Endothelial cell (in vitro differentiated cells): Measurements from ENCODE around the gene CTBP2. TPM values are rescaled to one million over a fixed set of nuclear protein-coding genes. Genes with fewer than 3 reads are reported as not detected.
"Not testable (repeated sequence)": the region's sequence is repeated elsewhere in the genome, so short reads cannot be mapped to it uniquely, and the experiment has no call there.

ENCODE experiments used
- DNase-seq: peaks from one replicate; pipeline ENCODE4 v3.0.0; 2021; ENCODE audit warnings: low spot score
- H3K27ac Mint-ChIP-seq: one replicate; pipeline ENCODE4 v1.8.0; 2021; ENCODE audit warnings: mixed read lengths, inconsistent platforms; ENCODE audit not compliant: unreplicated experiment
- H3K27me3 Mint-ChIP-seq: one replicate; pipeline ENCODE4 v1.8.0; 2021; ENCODE audit warnings: mild to moderate bottlenecking, moderate library complexity, mixed read lengths, inconsistent platforms; ENCODE audit not compliant: unreplicated experiment
- H3K36me3 Mint-ChIP-seq: one replicate; pipeline ENCODE4 v1.8.0; 2021; ENCODE audit warnings: mild to moderate bottlenecking, low read depth, mixed read lengths, inconsistent platforms; ENCODE audit not compliant: unreplicated experiment
- H3K4me1 Mint-ChIP-seq: one replicate; pipeline ENCODE4 v1.8.0; 2021; ENCODE audit warnings: mild to moderate bottlenecking, mixed read lengths, inconsistent platforms; ENCODE audit not compliant: unreplicated experiment
- H3K4me3 Mint-ChIP-seq: one replicate; pipeline ENCODE4 v1.8.0; 2021; ENCODE audit warnings: mild to moderate bottlenecking, mixed read lengths, inconsistent platforms; ENCODE audit not compliant: unreplicated experiment
- H3K9me3 Mint-ChIP-seq: one replicate; pipeline ENCODE4 v1.8.0; 2021; ENCODE audit warnings: mixed read lengths, inconsistent platforms; ENCODE audit not compliant: unreplicated experiment
- total RNA-seq: library from RNA; stranded (reverse); fragmentation: NEBNext Ultra II Directional; extraction: Animal tissue kit (Norgen Biotek cat#: 25700); gene quantifications from one replicate; pipeline ENCODE4 v1.2.1, GENCODE V29; 2021; ENCODE audit not compliant: unreplicated experiment
- TF ChIP-seq, protein P1 (sequence below): fragments of 200-600 bp; sonication (generic); IDR thresholded peaks from one replicate; pipeline ENCODE4 v1.5.0; 2021; ENCODE audit warnings: antibody characterized with exemption; ENCODE audit not compliant: unreplicated experiment

The CTBP2 gene
- total RNA-seq, 1 donor from 2014 or later, result 145 TPM

DNA sequence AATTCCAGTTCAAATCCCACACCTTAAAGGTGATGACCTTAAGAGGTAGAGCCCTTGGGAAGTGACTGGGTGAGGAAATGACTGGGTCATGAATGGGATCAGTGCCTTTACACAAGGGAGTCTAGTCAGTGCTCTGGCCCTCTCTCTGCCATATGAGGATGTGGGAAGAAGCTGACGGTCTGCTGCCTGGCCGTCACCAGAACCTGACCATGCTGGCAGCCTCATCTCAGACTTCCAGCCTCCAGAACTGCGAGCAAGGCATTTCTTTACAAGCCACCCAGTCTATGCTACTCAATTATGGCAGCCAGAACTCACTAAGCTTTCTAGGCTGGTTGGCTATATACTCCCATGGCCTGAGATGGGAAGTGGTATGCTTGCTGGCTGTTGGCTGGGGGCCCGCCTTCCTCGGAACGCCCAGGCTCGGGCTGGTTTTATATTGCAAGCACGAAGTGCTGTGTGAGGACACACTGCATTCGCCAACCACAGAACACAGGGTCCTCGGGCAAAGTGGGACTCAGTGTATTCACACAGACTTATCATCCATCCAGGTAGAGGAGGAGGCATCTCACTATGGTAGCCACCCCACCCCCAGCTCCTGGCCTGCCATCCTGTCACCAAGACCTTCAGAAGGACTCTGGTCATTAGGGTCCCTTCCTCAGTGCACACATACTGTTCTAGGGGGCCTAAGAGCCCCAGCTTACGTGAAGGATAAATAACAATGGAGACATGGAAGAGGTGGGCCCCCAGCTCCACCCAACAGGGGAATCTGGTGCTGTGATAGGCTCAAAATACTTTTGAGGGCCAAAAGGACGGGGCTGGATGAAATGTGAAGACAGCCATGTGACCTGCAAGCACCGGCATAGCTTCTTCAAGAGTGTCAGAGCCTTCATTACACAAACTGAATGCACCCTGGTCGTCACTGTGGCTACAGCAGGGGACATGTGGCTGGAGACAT lies 169.4 kb downstream of the CTBP2 start:
- H3K36me3 Mint-ChIP-seq, result peaks cover 44% of the 10 kb centered on the region
- H3K27ac Mint-ChIP-seq, result no peak overlapping the region
- H3K9me3 Mint-ChIP-seq, result no peaks in the 10 kb centered on the region

DNA sequence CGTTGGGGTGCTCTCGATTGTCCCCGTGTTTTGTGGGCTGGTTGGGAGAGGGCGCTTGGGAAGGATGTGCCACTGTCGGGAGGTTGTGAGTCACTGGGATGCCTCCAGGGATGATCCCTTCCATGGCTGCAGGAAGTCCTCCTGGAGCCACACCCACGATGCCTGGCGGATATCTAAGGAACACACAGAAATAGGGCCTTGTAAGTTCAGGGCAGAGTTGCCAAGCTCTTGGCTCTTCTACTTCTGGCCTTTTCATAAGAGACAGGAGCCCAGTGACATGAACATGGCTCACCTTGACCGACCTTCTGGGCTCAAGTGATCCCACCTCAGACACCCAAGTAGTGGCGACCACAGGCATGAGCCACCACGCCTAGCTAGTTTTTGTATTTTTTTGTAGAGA lies 170.8 kb downstream of the CTBP2 start:
- H3K36me3 Mint-ChIP-seq, result peaks cover 44% of the 10 kb centered on the region
- no peak overlapping the region for H3K27ac Mint-ChIP-seq
- H3K4me1 Mint-ChIP-seq, result no peaks in the 10 kb centered on the region
- TF ChIP-seq, protein P1, sequence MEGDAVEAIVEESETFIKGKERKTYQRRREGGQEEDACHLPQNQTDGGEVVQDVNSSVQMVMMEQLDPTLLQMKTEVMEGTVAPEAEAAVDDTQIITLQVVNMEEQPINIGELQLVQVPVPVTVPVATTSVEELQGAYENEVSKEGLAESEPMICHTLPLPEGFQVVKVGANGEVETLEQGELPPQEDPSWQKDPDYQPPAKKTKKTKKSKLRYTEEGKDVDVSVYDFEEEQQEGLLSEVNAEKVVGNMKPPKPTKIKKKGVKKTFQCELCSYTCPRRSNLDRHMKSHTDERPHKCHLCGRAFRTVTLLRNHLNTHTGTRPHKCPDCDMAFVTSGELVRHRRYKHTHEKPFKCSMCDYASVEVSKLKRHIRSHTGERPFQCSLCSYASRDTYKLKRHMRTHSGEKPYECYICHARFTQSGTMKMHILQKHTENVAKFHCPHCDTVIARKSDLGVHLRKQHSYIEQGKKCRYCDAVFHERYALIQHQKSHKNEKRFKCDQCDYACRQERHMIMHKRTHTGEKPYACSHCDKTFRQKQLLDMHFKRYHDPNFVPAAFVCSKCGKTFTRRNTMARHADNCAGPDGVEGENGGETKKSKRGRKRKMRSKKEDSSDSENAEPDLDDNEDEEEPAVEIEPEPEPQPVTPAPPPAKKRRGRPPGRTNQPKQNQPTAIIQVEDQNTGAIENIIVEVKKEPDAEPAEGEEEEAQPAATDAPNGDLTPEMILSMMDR, result no peak
- H3K4me3 Mint-ChIP-seq, result no peak overlapping the region
- DNase-seq, result no peak
- H3K27me3 Mint-ChIP-seq, result peaks cover 30% of the 10 kb centered on the region
- no peaks in the 10 kb centered on the region for H3K9me3 Mint-ChIP-seq

More for the DNA sequence above, 169.4 kb downstream of the CTBP2 start:
- DNase-seq, result no peak
- TF ChIP-seq, protein P1, result no peak
- H3K4me3 Mint-ChIP-seq, result peak overlapping the region; percentile 42
- no peaks in the 10 kb centered on the region for H3K4me1 Mint-ChIP-seq
- peaks cover 34% of the 10 kb centered on the region for H3K27me3 Mint-ChIP-seq

DNA sequence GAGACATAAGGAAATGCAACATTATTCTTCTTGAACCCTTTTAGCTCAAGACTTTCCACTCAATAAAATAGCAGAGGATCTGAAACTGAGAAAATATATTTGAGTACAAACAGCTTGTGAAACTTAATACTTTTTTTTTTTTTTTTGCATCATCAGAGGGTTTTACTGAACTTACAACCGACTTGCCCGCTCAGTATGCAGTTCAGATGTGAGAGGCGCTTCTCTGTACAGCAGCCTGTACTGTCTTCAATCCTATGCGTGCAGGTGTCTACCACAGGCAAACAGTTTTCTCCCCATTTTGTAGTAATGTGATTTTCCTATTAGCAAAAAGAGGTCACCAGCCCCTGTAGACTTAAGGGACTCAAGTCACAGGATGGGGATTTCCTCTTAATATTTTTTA lies 171.6 kb downstream of the CTBP2 start:
- not testable (repeated sequence) for H3K27ac Mint-ChIP-seq, H3K9me3 Mint-ChIP-seq, H3K4me1 Mint-ChIP-seq, DNase-seq, H3K4me3 Mint-ChIP-seq
- H3K27me3 Mint-ChIP-seq, result peaks cover 32% of the 10 kb centered on the region
- peaks cover 38% of the 10 kb centered on the region for H3K36me3 Mint-ChIP-seq

DNA sequence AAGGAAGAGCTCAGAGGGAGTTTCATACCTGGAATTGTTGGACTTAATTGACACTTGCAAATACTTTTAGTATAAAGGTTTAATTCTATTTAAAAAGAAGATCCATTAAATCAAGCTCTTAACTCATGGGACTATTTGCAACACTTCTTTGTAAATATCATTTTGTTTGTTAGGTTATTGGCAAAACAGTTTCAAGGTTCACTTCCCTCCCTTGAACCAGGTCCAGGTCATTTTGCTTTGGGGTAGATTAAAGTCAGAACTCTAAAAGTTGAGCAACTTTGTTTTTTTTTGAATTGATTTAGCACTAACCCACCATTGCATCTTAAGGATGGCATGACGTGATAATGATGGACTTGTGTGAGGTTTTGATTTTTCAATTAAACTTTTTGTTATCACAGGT lies 172.6 kb downstream of the CTBP2 start:
- Mint-ChIP-seq H3K4me3 (no peak overlapping the region), H3K4me1 (peaks cover 13% of the 10 kb centered on the region), H3K27me3 (peaks cover 28% of the 10 kb centered on the region), H3K27ac (no peak overlapping the region), H3K36me3 (peaks cover 42% of the 10 kb centered on the region), H3K9me3 (no peaks in the 10 kb centered on the region)
- TF ChIP-seq, protein P1, result no peak
- DNase-seq, result no peak

DNA sequence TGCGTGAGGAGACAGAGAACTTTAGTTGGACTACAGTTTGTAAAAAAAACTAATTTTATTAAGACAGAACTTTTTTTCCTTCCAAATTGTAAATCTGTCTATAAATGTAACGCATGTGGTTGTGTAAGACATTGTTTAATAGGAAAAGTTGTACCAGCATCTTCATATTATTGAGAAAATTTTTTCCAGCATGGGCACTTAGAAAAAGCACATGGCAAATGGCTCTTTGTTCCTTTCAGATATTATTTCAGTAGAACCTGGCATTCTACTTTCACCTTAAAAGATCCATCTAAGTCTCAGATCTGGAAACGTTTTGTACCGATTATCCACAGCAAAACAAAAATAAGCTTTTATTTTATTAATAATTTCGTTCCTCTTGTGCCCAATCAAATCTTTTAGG lies 175.2 kb downstream of the CTBP2 start:
- H3K4me1 Mint-ChIP-seq, result peaks cover 14% of the 10 kb centered on the region
- no peaks in the 10 kb centered on the region for H3K9me3 Mint-ChIP-seq
- H3K4me3 Mint-ChIP-seq, result no peak overlapping the region
- DNase-seq, result no peak
- TF ChIP-seq, protein P1, result no peak
- peaks cover 10% of the 10 kb centered on the region for H3K27me3 Mint-ChIP-seq
- H3K27ac Mint-ChIP-seq, result peak overlapping the region; percentile 63
- peaks cover 34% of the 10 kb centered on the region for H3K36me3 Mint-ChIP-seq
